Nephron (organoid): Measurements from ENCODE around the gene EFEMP1.

Experiments used
- H3K27ac Mint-ChIP-seq, 3 experiments: 2 replicates each; pipeline ENCODE4 v1.8.0; 2020; ENCODE audit warnings: mixed read lengths in 3 of 3, mild to moderate bottlenecking in 2 of 3, moderate library complexity in 1 of 3
- H3K27me3 Mint-ChIP-seq: 2 replicates; pipeline ENCODE4 v1.8.0; 2021; ENCODE audit warnings: low read depth, mild to moderate bottlenecking, moderate library complexity, mixed read lengths
- H3K36me3 Mint-ChIP-seq: 2 replicates; pipeline ENCODE4 v1.8.0; 2020; ENCODE audit warnings: low read depth, mixed read lengths
- H3K4me1 Mint-ChIP-seq: 2 replicates; pipeline ENCODE4 v1.8.0; 2020; ENCODE audit warnings: mixed read lengths
- H3K4me3 Mint-ChIP-seq, 3 experiments: 2 replicates each; pipeline ENCODE4 v1.8.0; 2020; ENCODE audit warnings: mild to moderate bottlenecking in 3 of 3, mixed read lengths in 3 of 3, moderate library complexity in 2 of 3
- H3K9me3 Mint-ChIP-seq: 2 replicates; pipeline ENCODE4 v1.8.0; 2020; ENCODE audit warnings: mixed read lengths
- TF ChIP-seq, protein P1 (sequence below), 3 experiments: fragments of 200-600 bp; sonication (generic); IDR thresholded peaks; one replicate each; pipeline ENCODE4 v1.5.0; 2021; ENCODE audit warnings: antibody characterized with exemption in 3 of 3; ENCODE audit not compliant: unreplicated experiment in 3 of 3

Gene EFEMP1

DNA sequence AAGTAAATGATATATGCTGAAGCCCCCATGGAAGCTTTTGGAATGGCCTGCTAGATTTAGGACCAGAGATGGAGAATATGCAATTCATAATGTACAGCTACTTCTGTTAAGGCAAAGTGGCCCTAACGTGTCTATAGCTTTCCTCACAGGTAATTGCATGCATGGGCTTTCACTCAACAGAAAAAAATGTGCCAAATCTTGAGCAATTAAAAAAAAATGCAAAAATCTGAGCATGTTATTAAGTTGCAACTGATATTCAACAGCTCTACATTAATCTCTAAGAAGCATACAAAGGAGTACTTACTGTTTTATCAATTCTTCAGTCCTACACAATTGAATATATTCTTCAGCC, 79.6 kb downstream of the EFEMP1 start:
- TF ChIP-seq, protein P1, sequence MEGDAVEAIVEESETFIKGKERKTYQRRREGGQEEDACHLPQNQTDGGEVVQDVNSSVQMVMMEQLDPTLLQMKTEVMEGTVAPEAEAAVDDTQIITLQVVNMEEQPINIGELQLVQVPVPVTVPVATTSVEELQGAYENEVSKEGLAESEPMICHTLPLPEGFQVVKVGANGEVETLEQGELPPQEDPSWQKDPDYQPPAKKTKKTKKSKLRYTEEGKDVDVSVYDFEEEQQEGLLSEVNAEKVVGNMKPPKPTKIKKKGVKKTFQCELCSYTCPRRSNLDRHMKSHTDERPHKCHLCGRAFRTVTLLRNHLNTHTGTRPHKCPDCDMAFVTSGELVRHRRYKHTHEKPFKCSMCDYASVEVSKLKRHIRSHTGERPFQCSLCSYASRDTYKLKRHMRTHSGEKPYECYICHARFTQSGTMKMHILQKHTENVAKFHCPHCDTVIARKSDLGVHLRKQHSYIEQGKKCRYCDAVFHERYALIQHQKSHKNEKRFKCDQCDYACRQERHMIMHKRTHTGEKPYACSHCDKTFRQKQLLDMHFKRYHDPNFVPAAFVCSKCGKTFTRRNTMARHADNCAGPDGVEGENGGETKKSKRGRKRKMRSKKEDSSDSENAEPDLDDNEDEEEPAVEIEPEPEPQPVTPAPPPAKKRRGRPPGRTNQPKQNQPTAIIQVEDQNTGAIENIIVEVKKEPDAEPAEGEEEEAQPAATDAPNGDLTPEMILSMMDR (IDR thresholded peaks at IDR 0.05; ENCODE audit: unreplicated experiment in 3 of 3) = no peak
- Mint-ChIP-seq H3K9me3 (peaks cover 6% of the 10 kb centered on the region), H3K4me1 (peaks cover 7% of the 10 kb centered on the region), H3K27me3 (no peaks in the 10 kb centered on the region), H3K4me3 (no peak overlapping the region), H3K27ac (no peak overlapping the region), H3K36me3 (no peaks in the 10 kb centered on the region)

DNA sequence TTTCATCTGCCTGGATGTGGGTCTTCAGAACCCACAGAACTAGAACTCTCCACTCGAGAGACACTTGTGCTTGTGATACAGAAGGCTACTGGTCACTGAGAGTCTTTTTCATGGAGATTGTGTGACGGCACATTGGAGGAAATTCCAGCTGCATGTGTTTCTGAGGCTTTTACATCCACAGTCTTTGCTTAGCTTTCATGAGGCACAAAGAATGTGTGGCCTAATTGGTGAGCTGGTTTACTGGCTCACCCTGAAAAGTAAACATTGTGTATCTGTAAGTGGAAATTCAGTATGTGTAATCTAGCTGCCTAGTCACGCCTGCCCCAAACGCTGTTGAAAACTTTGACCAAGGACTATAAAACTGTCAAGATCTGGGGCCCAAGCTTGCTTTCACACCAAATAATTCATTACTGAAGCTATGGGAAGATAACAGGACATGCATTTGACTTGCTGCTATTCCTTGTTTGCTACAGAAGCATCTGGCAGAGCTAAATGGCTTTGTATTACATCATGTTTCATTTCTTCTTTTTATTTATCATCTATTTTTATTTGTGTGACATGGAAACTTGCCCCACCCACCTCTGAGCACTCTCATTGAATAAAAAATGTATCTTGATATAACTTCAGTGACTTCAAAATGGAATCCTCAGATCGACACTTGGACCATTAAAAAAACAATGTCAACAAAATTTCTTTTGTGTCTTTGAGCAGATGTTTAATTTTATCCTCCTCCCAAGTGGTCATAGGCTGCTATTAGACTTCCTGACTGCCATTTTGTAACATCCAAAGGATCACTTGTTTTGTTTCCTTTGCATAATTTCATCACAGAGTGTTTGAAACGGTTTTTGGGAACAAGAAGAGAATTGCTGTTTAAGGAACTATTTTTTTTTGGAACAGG, 80.2 kb downstream of the EFEMP1 start:
- no peak overlapping the region for H3K27ac Mint-ChIP-seq
- no peaks in the 10 kb centered on the region for H3K36me3 Mint-ChIP-seq
- no peak overlapping the region for H3K4me3 Mint-ChIP-seq
- H3K4me1 Mint-ChIP-seq = peaks cover 13% of the 10 kb centered on the region
- peaks cover 6% of the 10 kb centered on the region for H3K9me3 Mint-ChIP-seq
- H3K27me3 Mint-ChIP-seq = no peaks in the 10 kb centered on the region
- TF ChIP-seq, protein P1 (IDR thresholded peaks at IDR 0.05; ENCODE audit: unreplicated experiment in 3 of 3) = no peak

DNA sequence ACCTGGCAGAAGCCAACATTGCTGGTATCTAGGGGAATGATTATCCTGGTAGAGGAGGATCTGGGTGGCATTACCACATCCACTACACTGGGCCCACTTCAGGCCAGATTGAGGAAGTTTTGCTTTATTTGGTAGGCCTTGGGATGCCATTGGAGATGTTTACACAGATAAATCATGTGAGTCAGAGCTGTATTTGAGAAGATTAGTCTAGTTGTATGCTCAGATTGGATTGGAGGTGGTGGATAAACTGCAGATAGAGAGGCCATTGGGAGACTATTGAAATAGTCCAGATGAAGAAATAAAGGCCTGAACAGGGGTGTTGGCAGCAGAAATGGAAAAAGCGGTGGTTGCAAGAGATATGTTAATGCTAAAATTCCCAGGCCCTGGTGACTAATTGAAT, 81.5 kb downstream of the EFEMP1 start:
- TF ChIP-seq, protein P1 (IDR thresholded peaks at IDR 0.05; ENCODE audit: unreplicated experiment in 3 of 3) = no peak
- Mint-ChIP-seq H3K27ac (no peak overlapping the region), H3K36me3 (no peaks in the 10 kb centered on the region), H3K4me3 (no peak overlapping the region), H3K27me3 (no peaks in the 10 kb centered on the region), H3K9me3 (peaks cover 6% of the 10 kb centered on the region), H3K4me1 (peaks cover 13% of the 10 kb centered on the region)

DNA sequence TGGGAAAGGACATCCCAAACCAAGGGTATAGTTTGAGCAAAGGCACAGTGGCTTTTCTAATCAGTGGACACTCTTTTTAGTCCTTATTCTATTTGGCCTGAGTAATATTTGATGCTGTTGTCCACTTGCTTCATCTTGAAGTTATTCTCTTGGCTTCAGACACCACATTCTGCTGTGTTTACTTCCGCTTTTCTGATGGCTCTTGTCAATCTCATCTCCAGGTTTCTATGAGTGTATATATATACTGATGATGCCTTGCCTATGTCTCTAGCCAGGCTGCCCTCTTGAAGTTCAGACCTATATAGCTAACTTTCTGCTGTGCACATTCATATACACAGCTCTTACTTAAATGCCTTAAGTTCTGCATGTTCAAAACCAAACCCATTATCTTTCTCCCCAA, 83.1 kb downstream of the EFEMP1 start:
- Mint-ChIP-seq H3K36me3 (no peaks in the 10 kb centered on the region), H3K27me3 (no peaks in the 10 kb centered on the region), H3K4me3 (no peak overlapping the region), H3K4me1 (peaks cover 13% of the 10 kb centered on the region), H3K27ac (no peak overlapping the region), H3K9me3 (peaks cover 12% of the 10 kb centered on the region)
- TF ChIP-seq, protein P1 (IDR thresholded peaks at IDR 0.05; ENCODE audit: unreplicated experiment in 3 of 3) = no peak

DNA sequence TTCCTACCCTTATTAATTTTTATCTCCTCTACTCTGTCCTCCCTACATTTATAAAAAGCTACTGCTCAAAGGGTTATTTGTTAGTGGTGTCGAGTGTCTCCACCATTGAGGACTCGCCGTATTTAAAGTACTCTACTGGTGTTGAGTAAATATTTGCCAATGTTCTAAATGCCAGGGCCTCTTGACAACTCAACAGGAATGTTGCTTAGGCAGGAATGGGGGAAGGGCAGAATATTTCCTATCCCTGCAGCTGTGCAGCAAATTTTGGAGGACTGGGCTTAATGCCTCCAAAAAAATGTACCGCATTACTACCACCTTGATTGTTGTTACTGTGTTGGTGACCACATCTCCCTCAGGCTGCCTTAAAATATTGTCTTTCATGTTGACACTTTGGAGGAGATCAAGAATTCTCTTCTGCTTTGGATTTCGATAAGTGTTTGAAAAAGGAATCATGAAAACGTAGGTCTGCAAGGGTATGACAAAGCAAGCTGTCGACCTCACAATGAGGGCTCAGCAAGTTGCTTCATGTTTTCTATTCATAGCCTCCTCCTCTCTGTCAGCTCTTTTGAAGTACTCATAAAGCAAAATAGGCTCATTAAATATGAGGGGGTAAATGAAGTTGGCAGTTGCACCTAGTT, 84.3 kb downstream of the EFEMP1 start:
- no peaks in the 10 kb centered on the region for H3K36me3 Mint-ChIP-seq
- TF ChIP-seq, protein P1 (IDR thresholded peaks at IDR 0.05; ENCODE audit: unreplicated experiment in 3 of 3) = no peak
- no peaks in the 10 kb centered on the region for H3K27me3 Mint-ChIP-seq
- H3K4me1 Mint-ChIP-seq = peaks cover 13% of the 10 kb centered on the region
- peaks cover 13% of the 10 kb centered on the region for H3K9me3 Mint-ChIP-seq
- no peak overlapping the region for H3K4me3 Mint-ChIP-seq
- peak overlapping the region; percentile 24 to 62 (median 29) for H3K27ac Mint-ChIP-seq
